ENCODE data around the gene FANCG. TPM values are rescaled to one million over a fixed set of nuclear protein-coding genes. Genes with fewer than 3 reads are reported as not detected.

FANCG gene
- total and polyA plus RNA-seq, 2 donors (not counting 1 experiment from before 2014, with no cell fraction given), result 26.5 to 40.1 TPM

DNA sequence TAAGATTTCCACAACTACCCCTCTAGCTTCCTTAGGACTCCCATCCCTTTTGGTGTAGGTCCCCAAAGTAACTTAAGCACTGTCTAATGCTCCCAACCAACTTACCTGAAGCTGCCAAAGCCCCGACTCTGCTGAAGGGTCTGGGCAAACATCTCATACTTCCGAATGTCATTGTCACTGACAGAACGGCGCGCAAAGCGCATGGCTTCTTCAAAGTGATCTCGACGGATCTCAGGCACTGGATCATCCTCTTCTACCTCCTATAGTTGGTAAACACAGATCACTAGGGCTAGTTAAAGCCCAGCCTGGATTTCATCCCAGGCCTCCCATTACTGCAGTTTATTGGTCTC lies 22.5 kb downstream of the FANCG start:
- no peak for ATAC-seq (ENCODE audit: low read depth)
- no peak for DNase-seq
- CTCF ChIA-PET, result no interaction called here
- Histone ChIP-seq H3K4me2 (replicated peaks; ENCODE audit: low read depth, low read length, poor library complexity, severe bottlenecking) (no peak overlapping the region), H3K79me2 (ENCODE audit: control insufficient read depth, insufficient read depth, low read length) (peaks cover 7% of the 10 kb centered on the region), H3K9me3 (ENCODE audit: control extremely low read depth in 1 of 3, control insufficient read depth in 2 of 3, insufficient read depth in 1 of 3, low read length in 2 of 3) (no peaks in the 10 kb centered on the region), H4K20me1 (ENCODE audit: control insufficient read depth, insufficient read depth, low read length, poor library complexity, severe bottlenecking) (peaks cover 41% of the 10 kb centered on the region), H3K4me1 (ENCODE audit: control insufficient read depth in 2 of 2, insufficient read depth in 2 of 2, low read length in 2 of 2) (no peaks in the 10 kb centered on the region), H3K4me3 (ENCODE audit: control extremely low read depth in 1 of 5, extremely low read depth in 1 of 5, insufficient read depth in 1 of 5, low read depth in 2 of 5, low read length in 4 of 5) (no peak overlapping the region), H3K36me3 (replicated peaks in 1 of 2; ENCODE audit: control extremely low read depth in 1 of 2, control insufficient read depth in 1 of 2, extremely low read depth in 1 of 2, insufficient read depth in 2 of 2, low read length in 1 of 2) (peaks cover 20 to 76% of the 10 kb centered on the region in 2 experiments), H3K9ac (ENCODE audit: low read length) (no peak overlapping the region), H2AFZ (ENCODE audit: insufficient read depth, low read depth, low read length, poor library complexity, severe bottlenecking) (no peak overlapping the region), H3K27ac (ENCODE audit: low read length in 2 of 2) (no peak overlapping the region), H3K27me3 (replicated peaks in 1 of 4; ENCODE audit: control extremely low read depth in 1 of 4, control insufficient read depth in 3 of 4, insufficient read depth in 4 of 4, low read length in 3 of 4) (no peaks in the 10 kb centered on the region)
- TF ChIP-seq, protein P1, sequence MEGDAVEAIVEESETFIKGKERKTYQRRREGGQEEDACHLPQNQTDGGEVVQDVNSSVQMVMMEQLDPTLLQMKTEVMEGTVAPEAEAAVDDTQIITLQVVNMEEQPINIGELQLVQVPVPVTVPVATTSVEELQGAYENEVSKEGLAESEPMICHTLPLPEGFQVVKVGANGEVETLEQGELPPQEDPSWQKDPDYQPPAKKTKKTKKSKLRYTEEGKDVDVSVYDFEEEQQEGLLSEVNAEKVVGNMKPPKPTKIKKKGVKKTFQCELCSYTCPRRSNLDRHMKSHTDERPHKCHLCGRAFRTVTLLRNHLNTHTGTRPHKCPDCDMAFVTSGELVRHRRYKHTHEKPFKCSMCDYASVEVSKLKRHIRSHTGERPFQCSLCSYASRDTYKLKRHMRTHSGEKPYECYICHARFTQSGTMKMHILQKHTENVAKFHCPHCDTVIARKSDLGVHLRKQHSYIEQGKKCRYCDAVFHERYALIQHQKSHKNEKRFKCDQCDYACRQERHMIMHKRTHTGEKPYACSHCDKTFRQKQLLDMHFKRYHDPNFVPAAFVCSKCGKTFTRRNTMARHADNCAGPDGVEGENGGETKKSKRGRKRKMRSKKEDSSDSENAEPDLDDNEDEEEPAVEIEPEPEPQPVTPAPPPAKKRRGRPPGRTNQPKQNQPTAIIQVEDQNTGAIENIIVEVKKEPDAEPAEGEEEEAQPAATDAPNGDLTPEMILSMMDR (IDR thresholded peaks at IDR 0.05), result no peak
- TF ChIP-seq EZH2 (IDR thresholded peaks at IDR 0.05; ENCODE audit: borderline replicate concordance, insufficient read depth, low read depth, low read length, poor library complexity, severe bottlenecking), result no peak
- Mint-ChIP-seq H3K27ac (no peak overlapping the region), H3K4me1 (no peaks in the 10 kb centered on the region), H3K4me3 (no peak overlapping the region), H3K27me3 (no peaks in the 10 kb centered on the region), H3K9me3 (ENCODE audit: insufficient read depth) (no peaks in the 10 kb centered on the region)
- WGBS (ENCODE audit: insufficient coverage), result 100% methylated on average over 8 of the region's 8 CpGs
- intact Hi-C loops (cut with micrococcal nuclease), result no loop called here
- POLR2A ChIA-PET, result no interaction called here

DNA sequence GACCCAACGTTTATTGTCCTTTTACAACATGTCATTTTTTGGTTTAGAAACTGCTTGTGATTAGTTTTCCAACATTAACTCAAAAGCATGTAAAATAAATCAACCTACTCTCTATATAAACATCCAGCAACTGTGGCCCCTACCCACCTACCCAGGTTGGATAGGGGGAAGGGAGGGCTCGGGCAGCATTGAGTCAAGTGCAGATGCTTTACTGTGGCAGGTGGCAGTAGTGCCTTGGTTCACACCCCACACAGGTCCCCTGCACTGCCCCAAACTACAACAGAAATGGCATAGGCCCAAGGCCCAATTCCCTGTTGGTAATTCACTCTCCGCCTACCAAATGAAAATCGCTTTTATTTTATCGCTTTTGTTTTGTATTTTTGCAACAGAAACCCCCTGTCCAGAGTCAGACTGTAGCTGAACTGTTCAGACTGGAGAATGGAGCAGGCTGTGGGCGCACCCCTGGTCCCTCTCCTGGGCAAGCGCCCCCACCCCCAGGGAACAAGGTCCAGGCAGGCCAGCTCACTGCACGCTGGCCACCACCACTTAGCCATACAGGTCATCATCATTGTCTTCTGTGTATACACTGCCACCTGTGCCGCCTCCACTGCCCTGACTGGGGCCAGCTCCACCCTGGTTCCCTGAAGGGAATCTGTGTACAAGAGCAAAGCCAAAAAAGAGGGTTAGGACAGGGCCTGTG lies 23.0 kb downstream of the FANCG start:
- ChIA-PET POLR2A (no interaction called here), CTCF (no interaction called here)
- no peaks in the 10 kb centered on the region for H3K9me3 ChIP-seq (ENCODE audit: control extremely low read depth in 1 of 3, control insufficient read depth in 2 of 3, insufficient read depth in 1 of 3, low read length in 2 of 3)
- Mint-ChIP-seq H3K9me3 (ENCODE audit: insufficient read depth) (no peaks in the 10 kb centered on the region), H3K27ac (no peak overlapping the region), H3K27me3 (no peaks in the 10 kb centered on the region), H3K4me1 (no peaks in the 10 kb centered on the region), H3K4me3 (no peak overlapping the region)
- WGBS (ENCODE audit: insufficient coverage), result 100% methylated on average over 6 of the region's 9 CpGs
- H3K27me3 ChIP-seq (replicated peaks in 1 of 4; ENCODE audit: control extremely low read depth in 1 of 4, control insufficient read depth in 3 of 4, insufficient read depth in 4 of 4, low read length in 3 of 4), result no peaks in the 10 kb centered on the region
- H3K36me3 ChIP-seq (replicated peaks in 1 of 2; ENCODE audit: control extremely low read depth in 1 of 2, control insufficient read depth in 1 of 2, extremely low read depth in 1 of 2, insufficient read depth in 2 of 2, low read length in 1 of 2), result peaks cover 19 to 74% of the 10 kb centered on the region in 2 experiments
- DNase-seq (no peak), ATAC-seq (ENCODE audit: low read depth) (no peak)
- H4K20me1 ChIP-seq (ENCODE audit: control insufficient read depth, insufficient read depth, low read length, poor library complexity, severe bottlenecking), result peaks cover 36% of the 10 kb centered on the region
- no peak overlapping the region for H3K4me3 ChIP-seq (ENCODE audit: control extremely low read depth in 1 of 5, extremely low read depth in 1 of 5, insufficient read depth in 1 of 5, low read depth in 2 of 5, low read length in 4 of 5)
- no peak for TF ChIP-seq EZH2 (IDR thresholded peaks at IDR 0.05; ENCODE audit: borderline replicate concordance, insufficient read depth, low read depth, low read length, poor library complexity, severe bottlenecking)
- TF ChIP-seq, protein P1 (IDR thresholded peaks at IDR 0.05), result no peak
- H3K9ac ChIP-seq (ENCODE audit: low read length), result no peak overlapping the region
- H3K27ac ChIP-seq (ENCODE audit: low read length in 2 of 2), result no peak overlapping the region
- peaks cover 5% of the 10 kb centered on the region for H3K79me2 ChIP-seq (ENCODE audit: control insufficient read depth, insufficient read depth, low read length)
- no peak overlapping the region for H2AFZ ChIP-seq (ENCODE audit: insufficient read depth, low read depth, low read length, poor library complexity, severe bottlenecking)
- no peaks in the 10 kb centered on the region for H3K4me1 ChIP-seq (ENCODE audit: control insufficient read depth in 2 of 2, insufficient read depth in 2 of 2, low read length in 2 of 2)
- intact Hi-C loops (cut with micrococcal nuclease), result no loop called here
- no peak overlapping the region for H3K4me2 ChIP-seq (replicated peaks; ENCODE audit: low read depth, low read length, poor library complexity, severe bottlenecking)
